Upper lobe of left lung (tissue), 4 donors: Measurements from ENCODE around the gene CCDC69.

Experiments used
- EP300 ChIP-seq, 4 donors: sonication (generic); formaldehyde crosslinking; IDR thresholded peaks; one replicate each; pipeline ENCODE4 v1.5.1; 2017; ENCODE audit warnings: antibody characterized with exemption in 4 of 4, control low read depth in 2 of 4
- POLR2AphosphoS5 ChIP-seq, 2 donors: sonication (generic); formaldehyde crosslinking; IDR thresholded peaks; one replicate each; pipeline ENCODE4 v1.5.1; 2017; ENCODE audit warnings: antibody characterized with exemption in 2 of 2
- TF ChIP-seq, protein P1 (sequence below), 6 experiments: fragments of 450-650 bp in 4 of 6; fragments of 200-600 bp in 2 of 6; sonication (generic) in 2 of 6; IDR thresholded peaks; one replicate each; pipeline ENCODE4 v1.5.1; 2016 to 2019; ENCODE audit warnings: antibody characterized with exemption in 6 of 6

DNA sequence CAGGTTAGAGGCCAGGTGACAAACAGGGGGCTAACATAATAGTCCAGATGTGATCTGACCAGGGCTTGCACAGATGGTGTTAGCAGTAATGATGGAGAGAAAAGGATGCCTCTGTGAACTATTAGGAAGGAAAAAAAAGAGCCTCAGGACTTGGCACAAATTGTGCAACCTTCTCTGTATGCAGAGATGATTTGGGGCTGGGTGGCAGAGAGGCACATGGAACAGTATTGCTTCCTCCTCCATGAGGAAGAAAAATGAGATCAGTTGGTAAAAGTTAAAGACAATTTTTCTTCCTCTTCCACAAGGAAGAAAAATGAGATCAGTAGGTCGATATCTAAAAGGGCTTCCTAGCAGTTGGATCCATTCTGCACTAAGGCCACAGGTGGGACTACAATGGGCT is 52.4 kb downstream of the CCDC69 start:
- TF ChIP-seq, protein P1, sequence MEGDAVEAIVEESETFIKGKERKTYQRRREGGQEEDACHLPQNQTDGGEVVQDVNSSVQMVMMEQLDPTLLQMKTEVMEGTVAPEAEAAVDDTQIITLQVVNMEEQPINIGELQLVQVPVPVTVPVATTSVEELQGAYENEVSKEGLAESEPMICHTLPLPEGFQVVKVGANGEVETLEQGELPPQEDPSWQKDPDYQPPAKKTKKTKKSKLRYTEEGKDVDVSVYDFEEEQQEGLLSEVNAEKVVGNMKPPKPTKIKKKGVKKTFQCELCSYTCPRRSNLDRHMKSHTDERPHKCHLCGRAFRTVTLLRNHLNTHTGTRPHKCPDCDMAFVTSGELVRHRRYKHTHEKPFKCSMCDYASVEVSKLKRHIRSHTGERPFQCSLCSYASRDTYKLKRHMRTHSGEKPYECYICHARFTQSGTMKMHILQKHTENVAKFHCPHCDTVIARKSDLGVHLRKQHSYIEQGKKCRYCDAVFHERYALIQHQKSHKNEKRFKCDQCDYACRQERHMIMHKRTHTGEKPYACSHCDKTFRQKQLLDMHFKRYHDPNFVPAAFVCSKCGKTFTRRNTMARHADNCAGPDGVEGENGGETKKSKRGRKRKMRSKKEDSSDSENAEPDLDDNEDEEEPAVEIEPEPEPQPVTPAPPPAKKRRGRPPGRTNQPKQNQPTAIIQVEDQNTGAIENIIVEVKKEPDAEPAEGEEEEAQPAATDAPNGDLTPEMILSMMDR (IDR thresholded peaks at IDR 0.05), result no peak
- TF ChIP-seq EP300 (IDR thresholded peaks at IDR 0.05), result no peak
- TF ChIP-seq POLR2AphosphoS5 (IDR thresholded peaks at IDR 0.05), result no peak
